Left lung (tissue), 10 donors: ENCODE data around the gene ZMPSTE24. TPM values are rescaled to one million over a fixed set of nuclear protein-coding genes. Genes with fewer than 3 reads are reported as not detected.
"Not testable (repeated sequence)": the region's sequence is repeated elsewhere in the genome, so short reads cannot be mapped to it uniquely, and the experiment has no call there.

Experiments
- ATAC-seq: fragments of 200-7000 bp; cut with Tn5 transposase; one replicate; pipeline ENCODE4 v1.9.1; 2020; ENCODE audit warnings: moderate library complexity
- DNase-seq, 4 donors: peaks; one replicate each; pipeline ENCODE4 v3.0.0-alpha.2; 2013 to 2020
- H3K27ac ChIP-seq, 2 donors: fragments of 200-600 bp; sonication (generic) in 1 of 2; one replicate each; pipeline versions ENCODE4 v1.5.0 to v1.8.0; 2020 to 2021
- H3K27me3 ChIP-seq, 2 donors: fragments of 200-600 bp; sonication (generic) in 1 of 2; one replicate each; pipeline versions ENCODE4 v1.5.0 to v1.8.0; 2020 to 2021
- H3K36me3 ChIP-seq, 2 donors: fragments of 200-600 bp; sonication (generic) in 1 of 2; one replicate each; pipeline versions ENCODE4 v1.5.0 to v1.8.0; 2020 to 2021
- H3K4me1 ChIP-seq, 2 donors: fragments of 200-600 bp; one replicate each; pipeline ENCODE4 v1.8.0; 2021
- H3K4me3 ChIP-seq, 2 donors: fragments of 200-600 bp; sonication (generic) in 1 of 2; one replicate each; pipeline versions ENCODE4 v1.5.0 to v1.8.0; 2020 to 2021; ENCODE audit warnings: mild to moderate bottlenecking in 1 of 2
- H3K9me3 ChIP-seq, 2 donors: fragments of 200-600 bp; sonication (generic) in 1 of 2; one replicate each; pipeline versions ENCODE4 v1.5.0 to v1.8.0; 2020 to 2021
- CTCF ChIP-seq, 2 donors: fragments of 200-600 bp; sonication (generic) in 1 of 2; IDR thresholded peaks; one replicate each; pipeline versions ENCODE4 v1.5.0 to v1.8.0; 2021; ENCODE audit warnings: antibody characterized with exemption in 2 of 2
- intact Hi-C, 2 donors: fragments of 100-400 bp; cut with DNase I; formaldehyde crosslinking; loops; one replicate each; pipeline versions ENCODE4 v1.11.2 to v1.14.2; 2022
- polyA plus RNA-seq, 6 donors: library from polyadenylated mRNA; unstranded; fragments of 120-200 nt; gene quantifications; one replicate each; pipeline ENCODE4 v1.2.1, GENCODE V29; 2013; ENCODE audit not compliant: insufficient read length in 6 of 6
- total RNA-seq, 2 donors: library from RNA; stranded (reverse); fragmentation: NEBNext Ultra II Directional; extraction: Animal tissue kit (Norgen Biotek cat#: 25700); gene quantifications; one replicate each; pipeline ENCODE4 v1.2.1, GENCODE V29; 2021
- donor health status: DM: no; HTN: yes; CAD: no.
- donor health status: DM: no; HTN: no; CAD: no.

Gene ZMPSTE24
- total and polyA plus RNA-seq, 8 donors = 38.7 to 57.2 (median 46.1) TPM

- no peak for TF ChIP-seq CTCF (IDR thresholded peaks at IDR 0.05)
- Histone ChIP-seq H3K27me3 (peaks cover 21 to 64% of the 10 kb centered on the region in 2 donors), H3K27ac (no peak overlapping the region), H3K4me3 (no peak overlapping the region), H3K4me1 (peaks cover 10 to 30% of the 10 kb centered on the region in 2 donors), H3K9me3 (no peaks in the 10 kb centered on the region), H3K36me3 (no peaks in the 10 kb centered on the region)
- intact Hi-C loops = no loop called here
- DNase-seq (no peak), ATAC-seq (no peak)
Measured at GRCh38 chr1:40318970-40319621, 61.1 kb downstream of the ZMPSTE24 start.

GRCh38 chr1:40331403-40331802 lies 73.4 kb downstream of the ZMPSTE24 start:
- H3K27ac ChIP-seq, ATAC-seq, H3K4me1 ChIP-seq, H3K9me3 ChIP-seq, H3K27me3 ChIP-seq, H3K36me3 ChIP-seq, H3K4me3 ChIP-seq, DNase-seq, intact Hi-C loops: not testable (repeated sequence)

- Histone ChIP-seq H3K27me3 (no peaks in the 10 kb centered on the region), H3K4me1 (no peaks in the 10 kb centered on the region), H3K4me3 (no peak overlapping the region), H3K27ac (no peak overlapping the region), H3K36me3 (no peaks in the 10 kb centered on the region), H3K9me3 (peaks cover 0 to 9% of the 10 kb centered on the region in 2 donors)
- intact Hi-C loops = no loop called here
- DNase-seq = no peak
- TF ChIP-seq CTCF (IDR thresholded peaks at IDR 0.05) = no peak
- ATAC-seq = no peak
Measured at GRCh38 chr1:40332695-40333094, 74.7 kb downstream of the ZMPSTE24 start.

GRCh38 chr1:40337443-40337842 lies 79.4 kb downstream of the ZMPSTE24 start:
- Histone ChIP-seq H3K36me3 (no peaks in the 10 kb centered on the region), H3K27ac (no peak overlapping the region), H3K4me3 (no peak overlapping the region), H3K4me1 (peaks cover 0 to 41% of the 10 kb centered on the region in 2 donors), H3K9me3 (peaks cover 0 to under 1% of the 10 kb centered on the region in 2 donors), H3K27me3 (no peaks in the 10 kb centered on the region)
- DNase-seq (no peak), ATAC-seq (no peak)
- TF ChIP-seq CTCF (IDR thresholded peaks at IDR 0.05) = no peak
- intact Hi-C loops = loop anchor here in 1 of 2 donors (5.0 kb wide), 1 partner anchor 195 kb away; no protein-coding TSS in a partner anchor

- DNase-seq = peak; percentile 49 to 92 (median 80)
- TF ChIP-seq CTCF (IDR thresholded peaks at IDR 0.05) = peak; percentile 92 to 98
- Histone ChIP-seq H3K27ac (peak overlapping the region; percentile 46 to 91), H3K9me3 (no peaks in the 10 kb centered on the region), H3K36me3 (no peaks in the 10 kb centered on the region), H3K4me3 (peak overlapping the region in 1 of 2 donors; percentile 25), H3K4me1 (peaks cover 0 to 56% of the 10 kb centered on the region in 2 donors), H3K27me3 (no peaks in the 10 kb centered on the region)
- intact Hi-C loops = loop anchor here in 1 of 2 donors (5.0 kb wide), 1 partner anchor 197 kb away; no protein-coding TSS in a partner anchor
- ATAC-seq = peak; percentile 98
Measured at GRCh38 chr1:40338745-40339419, 80.8 kb downstream of the ZMPSTE24 start.
